Hepatocyte (in vitro differentiated cells): ENCODE data around the gene DAB1.

Source experiments
- EZH2 ChIP-seq: fragments of 200-600 bp; sonication (generic); IDR thresholded peaks from 2 replicates; pipeline ENCODE4 v1.6.1; 2016; ENCODE audit warnings: antibody characterized with exemption, mild to moderate bottlenecking, borderline replicate concordance
- EZH2phosphoT487 ChIP-seq: fragments of 200-600 bp; sonication (generic); IDR thresholded peaks from one replicate; pipeline ENCODE4 v1.6.1; 2018; ENCODE audit warnings: antibody characterized with exemption, mild to moderate bottlenecking, low read depth, moderate library complexity; ENCODE audit not compliant: unreplicated experiment, severe bottlenecking
- TF ChIP-seq, protein P1 (sequence below): fragments of 200-600 bp; sonication (generic); IDR thresholded peaks from 2 replicates; pipeline ENCODE4 v1.5.1; 2016; ENCODE audit warnings: antibody characterized with exemption, mild to moderate bottlenecking; ENCODE audit not compliant: poor library complexity

DNA sequence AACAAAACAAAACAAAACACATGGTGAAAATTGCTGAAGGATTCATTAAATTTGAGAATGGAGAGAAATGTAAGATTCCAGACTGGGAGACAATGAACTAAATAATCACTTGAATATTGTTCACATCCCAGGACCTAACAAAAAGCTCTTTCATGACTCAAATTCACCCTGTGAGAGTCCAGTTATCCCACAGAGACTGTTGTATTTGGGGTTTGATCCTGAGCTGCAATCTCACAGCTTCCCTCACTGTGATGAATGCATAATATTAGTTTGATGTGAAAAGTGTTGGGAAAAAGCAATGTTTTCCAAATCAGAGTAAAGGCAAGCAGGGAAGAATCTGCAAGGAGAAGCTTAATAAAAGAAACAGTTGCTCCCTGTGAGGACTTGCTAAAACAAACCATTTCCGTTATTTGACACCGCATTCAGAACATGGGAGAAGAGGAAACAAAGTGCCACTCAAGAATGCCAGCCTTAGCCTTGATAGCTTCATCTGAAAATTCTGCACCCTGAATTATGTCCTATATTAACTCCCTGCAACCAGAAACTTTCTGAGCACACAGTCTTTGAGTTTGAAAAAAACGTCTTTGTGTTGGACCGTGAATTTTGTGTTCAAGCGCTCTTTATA lies 208.8 kb downstream of the DAB1 start:
- TF ChIP-seq, protein P1, sequence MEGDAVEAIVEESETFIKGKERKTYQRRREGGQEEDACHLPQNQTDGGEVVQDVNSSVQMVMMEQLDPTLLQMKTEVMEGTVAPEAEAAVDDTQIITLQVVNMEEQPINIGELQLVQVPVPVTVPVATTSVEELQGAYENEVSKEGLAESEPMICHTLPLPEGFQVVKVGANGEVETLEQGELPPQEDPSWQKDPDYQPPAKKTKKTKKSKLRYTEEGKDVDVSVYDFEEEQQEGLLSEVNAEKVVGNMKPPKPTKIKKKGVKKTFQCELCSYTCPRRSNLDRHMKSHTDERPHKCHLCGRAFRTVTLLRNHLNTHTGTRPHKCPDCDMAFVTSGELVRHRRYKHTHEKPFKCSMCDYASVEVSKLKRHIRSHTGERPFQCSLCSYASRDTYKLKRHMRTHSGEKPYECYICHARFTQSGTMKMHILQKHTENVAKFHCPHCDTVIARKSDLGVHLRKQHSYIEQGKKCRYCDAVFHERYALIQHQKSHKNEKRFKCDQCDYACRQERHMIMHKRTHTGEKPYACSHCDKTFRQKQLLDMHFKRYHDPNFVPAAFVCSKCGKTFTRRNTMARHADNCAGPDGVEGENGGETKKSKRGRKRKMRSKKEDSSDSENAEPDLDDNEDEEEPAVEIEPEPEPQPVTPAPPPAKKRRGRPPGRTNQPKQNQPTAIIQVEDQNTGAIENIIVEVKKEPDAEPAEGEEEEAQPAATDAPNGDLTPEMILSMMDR, result no peak
- TF ChIP-seq EZH2phosphoT487, result no peak
- TF ChIP-seq EZH2, result no peak
